ENCODE results near the gene PTH1R. TPM values are rescaled to one million over a fixed set of nuclear protein-coding genes. Genes with fewer than 3 reads are reported as not detected.

The PTH1R gene
- total and polyA plus RNA-seq, 11 donors, result 2.1 to 23.4 (median 6.5) TPM

DNA sequence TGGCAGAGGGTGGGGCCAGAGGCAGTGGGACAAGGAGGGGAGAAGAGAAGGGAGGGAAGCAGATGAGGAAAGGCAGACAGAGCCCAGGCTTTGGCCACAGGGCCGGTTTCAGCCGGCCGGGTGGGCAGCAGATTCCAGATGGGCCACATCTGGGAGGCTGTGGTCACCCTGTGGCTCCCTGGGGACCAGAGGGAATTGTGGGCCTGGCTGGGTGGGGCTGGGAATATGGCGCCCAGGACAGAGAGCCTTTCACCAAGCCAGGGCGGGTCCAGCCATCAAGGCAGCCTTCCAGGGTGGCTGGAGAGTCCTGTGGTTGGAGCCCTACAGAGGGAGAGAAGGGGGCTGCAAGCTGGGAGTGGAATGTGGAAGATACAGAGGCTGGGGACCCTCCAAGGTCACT lies 18.9 kb downstream of the PTH1R start:
- no peak for TF ChIP-seq POLR2A (IDR thresholded peaks at IDR 0.05)
- TF ChIP-seq, protein P1, sequence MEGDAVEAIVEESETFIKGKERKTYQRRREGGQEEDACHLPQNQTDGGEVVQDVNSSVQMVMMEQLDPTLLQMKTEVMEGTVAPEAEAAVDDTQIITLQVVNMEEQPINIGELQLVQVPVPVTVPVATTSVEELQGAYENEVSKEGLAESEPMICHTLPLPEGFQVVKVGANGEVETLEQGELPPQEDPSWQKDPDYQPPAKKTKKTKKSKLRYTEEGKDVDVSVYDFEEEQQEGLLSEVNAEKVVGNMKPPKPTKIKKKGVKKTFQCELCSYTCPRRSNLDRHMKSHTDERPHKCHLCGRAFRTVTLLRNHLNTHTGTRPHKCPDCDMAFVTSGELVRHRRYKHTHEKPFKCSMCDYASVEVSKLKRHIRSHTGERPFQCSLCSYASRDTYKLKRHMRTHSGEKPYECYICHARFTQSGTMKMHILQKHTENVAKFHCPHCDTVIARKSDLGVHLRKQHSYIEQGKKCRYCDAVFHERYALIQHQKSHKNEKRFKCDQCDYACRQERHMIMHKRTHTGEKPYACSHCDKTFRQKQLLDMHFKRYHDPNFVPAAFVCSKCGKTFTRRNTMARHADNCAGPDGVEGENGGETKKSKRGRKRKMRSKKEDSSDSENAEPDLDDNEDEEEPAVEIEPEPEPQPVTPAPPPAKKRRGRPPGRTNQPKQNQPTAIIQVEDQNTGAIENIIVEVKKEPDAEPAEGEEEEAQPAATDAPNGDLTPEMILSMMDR (IDR thresholded peaks at IDR 0.05), result no peak

DNA sequence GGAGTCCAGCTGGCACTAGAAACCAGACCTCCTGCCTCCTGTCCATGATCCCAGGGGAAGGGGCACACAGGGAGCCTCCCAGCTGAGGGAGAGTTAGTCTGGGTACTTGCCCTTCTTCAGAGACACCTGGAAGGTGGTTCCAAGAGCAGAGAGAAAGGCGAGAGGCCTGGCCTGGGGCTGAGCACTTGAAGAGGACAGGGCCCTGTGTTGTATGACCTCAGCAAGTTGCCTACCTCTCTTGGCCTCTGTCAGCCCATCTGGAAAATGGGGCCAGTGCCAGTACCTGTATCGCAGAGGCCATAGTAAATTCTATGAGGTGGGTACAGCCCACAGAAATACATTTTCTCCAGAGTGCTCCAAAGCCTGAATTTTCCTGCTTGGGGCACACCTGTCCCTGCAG lies 19.5 kb downstream of the PTH1R start:
- TF ChIP-seq POLR2A (IDR thresholded peaks at IDR 0.05), result no peak
- TF ChIP-seq, protein P1 (IDR thresholded peaks at IDR 0.05), result no peak
- no peaks in the 10 kb centered on the region for H3K36me3 ChIP-seq
- peak in 2 of 5 donors; percentile 15 to 17 for DNase-seq
- no peaks in the 10 kb centered on the region for H3K9me3 ChIP-seq
- H3K27ac ChIP-seq, result no peak overlapping the region
- no peak overlapping the region for H3K4me3 ChIP-seq
- no peak for ATAC-seq
- peaks cover 0 to 17% (median 0%) of the 10 kb centered on the region in 9 donors for H3K27me3 ChIP-seq
- peaks cover 0 to 46% (median 23%) of the 10 kb centered on the region in 12 donors for H3K4me1 ChIP-seq
- intact Hi-C loops (cut with DNase I), result loop anchor here in 2 of 10 donors (5.0 kb wide), 1 partner anchor 190 kb away; no protein-coding TSS in a partner anchor
- 94 to 100% (median 96%) methylated on average over 2 of the region's 2 CpGs for WGBS, 4 donors

More for the DNA sequence above, 18.9 kb downstream of the PTH1R start:
- no peaks in the 10 kb centered on the region for H3K36me3 ChIP-seq
- H3K27me3 ChIP-seq, result peaks cover 0 to 17% (median 0%) of the 10 kb centered on the region in 9 donors
- no peaks in the 10 kb centered on the region for H3K9me3 ChIP-seq
- H3K4me1 ChIP-seq, result peaks cover 0 to 51% (median 26%) of the 10 kb centered on the region in 12 donors
- intact Hi-C loops (cut with DNase I), result loop anchor here in 2 of 10 donors (5.0 kb wide), 1 partner anchor 189 kb away; no protein-coding TSS in a partner anchor
- DNase-seq (peak in 2 of 5 donors; percentile 35 to 37), ATAC-seq (no peak)
- H3K4me3 ChIP-seq, result no peak overlapping the region
- H3K27ac ChIP-seq, result no peak overlapping the region
- WGBS, 4 donors, result 56 to 84% (median 71%) methylated on average over 4 to 5 of the region's 5 CpGs

DNA sequence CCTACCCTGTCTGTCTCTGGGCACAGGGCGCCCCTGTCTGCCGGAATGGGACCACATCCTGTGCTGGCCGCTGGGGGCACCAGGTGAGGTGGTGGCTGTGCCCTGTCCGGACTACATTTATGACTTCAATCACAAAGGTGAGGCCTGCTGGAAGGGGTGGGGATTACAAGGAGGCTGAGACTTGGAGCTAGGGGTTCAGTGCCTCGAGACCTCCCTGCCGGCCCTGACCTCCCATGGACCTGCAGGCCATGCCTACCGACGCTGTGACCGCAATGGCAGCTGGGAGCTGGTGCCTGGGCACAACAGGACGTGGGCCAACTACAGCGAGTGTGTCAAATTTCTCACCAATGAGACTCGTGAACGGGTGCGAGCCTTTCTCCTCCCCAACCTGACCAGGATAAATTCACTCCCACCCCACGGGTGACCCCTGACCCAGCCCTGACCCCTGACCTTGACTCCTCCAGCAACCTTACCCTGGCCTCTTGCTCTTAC lies 20.4 kb downstream of the PTH1R start:
- no peak for ATAC-seq
- peaks cover 0 to 17% (median 0%) of the 10 kb centered on the region in 9 donors for H3K27me3 ChIP-seq
- 79 to 86% (median 85%) methylated on average over 13 to 15 of the region's 15 CpGs for WGBS, 4 donors

More for the DNA sequence above, 20.4 kb downstream of the PTH1R start:
- DNase-seq, result peak in 2 of 5 donors; percentile 16 to 21
- intact Hi-C loops (cut with DNase I), result loop anchor here in 2 of 10 donors (5.0 kb wide), 1 partner anchor 191 kb away; no protein-coding TSS in a partner anchor
- Histone ChIP-seq H3K36me3 (no peaks in the 10 kb centered on the region), H3K27ac (no peak overlapping the region), H3K9me3 (no peaks in the 10 kb centered on the region), H3K4me1 (peaks cover 0 to 38% (median 16%) of the 10 kb centered on the region in 12 donors), H3K4me3 (peak overlapping the region in 1 of 12 donors; percentile 9)
- TF ChIP-seq, protein P1 (IDR thresholded peaks at IDR 0.05), result no peak
- no peak for TF ChIP-seq POLR2A (IDR thresholded peaks at IDR 0.05)

All from heart left ventricle (tissue), 16 donors.